ENCODE results near the gene METTL9.

METTL9 gene

DNA sequence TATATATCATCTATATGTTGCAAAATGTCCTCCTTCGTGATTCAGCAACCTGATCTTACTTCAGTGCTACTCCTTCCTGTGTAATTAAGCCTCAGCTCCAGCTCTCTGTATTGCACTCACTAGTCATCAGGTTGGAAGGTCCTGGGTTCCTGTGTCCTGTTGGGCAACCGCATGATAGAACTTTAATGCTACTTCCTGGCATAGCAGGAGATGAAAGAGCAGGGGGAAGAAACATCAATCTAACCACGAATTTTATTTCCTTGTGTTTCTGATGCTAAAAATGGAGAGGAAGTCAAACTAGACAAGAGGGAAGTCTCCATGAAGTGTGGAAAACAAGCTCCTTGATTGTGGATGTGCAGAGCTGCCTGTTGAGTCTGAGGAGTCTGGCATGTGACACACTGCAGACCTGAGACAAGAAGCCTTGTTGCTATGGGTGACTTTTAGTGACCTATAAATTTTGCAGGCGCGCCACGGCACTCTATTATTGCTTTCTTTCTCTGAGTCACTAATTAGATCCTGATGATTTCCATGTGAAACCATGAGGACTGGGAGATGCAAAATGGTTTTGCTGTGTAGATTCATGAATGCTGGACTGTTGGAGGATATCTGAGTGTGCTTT, 27.4 kb downstream of the METTL9 start (continued):
- TF ChIP-seq SCRT2 (tag by site-specific recombination; IDR thresholded peaks at IDR 0.05) (peak; percentile 97), ZIC2 (tag by site-specific recombination; IDR thresholded peaks at IDR 0.05) (0 out of 2 replicates have a peak, but pooled peaks have one; percentile 13), ZNF768 (tag by site-specific recombination; IDR thresholded peaks at IDR 0.05) (no peak), ZNF600 (tag by site-specific recombination; IDR thresholded peaks at IDR 0.05) (peak; percentile 75; the same call in 1 of the 2 replicates), ZNF624 (tag by site-specific recombination; IDR thresholded peaks at IDR 0.05) (no peak), ZNF335 (tag by site-specific recombination; conservative IDR thresholded peaks at IDR 0.05) (peak; percentile 68), ZBTB20 (tag by site-specific recombination; IDR thresholded peaks at IDR 0.05) (peak; percentile 50; the same call in 1 of the 2 replicates), OSR2 (tag by site-specific recombination; IDR thresholded peaks at IDR 0.05) (peak; percentile 65), ZNF394 (tag by site-specific recombination; IDR thresholded peaks at IDR 0.05; ENCODE audit: borderline replicate concordance) (peak; percentile 89), ZNF350 (tag by site-specific recombination; IDR thresholded peaks at IDR 0.05) (no peak), SCRT1 (tag by site-specific recombination; IDR thresholded peaks at IDR 0.05; ENCODE audit: borderline replicate concordance) (peak; percentile 85; the same call in 1 of the 2 replicates), GLI2 (tag by site-specific recombination; IDR thresholded peaks at IDR 0.05; ENCODE audit: borderline replicate concordance, low read depth) (no peak), ZSCAN16 (tag by site-specific recombination; IDR thresholded peaks at IDR 0.05) (no peak), ZNF558 (tag by site-specific recombination; IDR thresholded peaks at IDR 0.05) (no peak)
- TF ChIP-seq, protein P1, sequence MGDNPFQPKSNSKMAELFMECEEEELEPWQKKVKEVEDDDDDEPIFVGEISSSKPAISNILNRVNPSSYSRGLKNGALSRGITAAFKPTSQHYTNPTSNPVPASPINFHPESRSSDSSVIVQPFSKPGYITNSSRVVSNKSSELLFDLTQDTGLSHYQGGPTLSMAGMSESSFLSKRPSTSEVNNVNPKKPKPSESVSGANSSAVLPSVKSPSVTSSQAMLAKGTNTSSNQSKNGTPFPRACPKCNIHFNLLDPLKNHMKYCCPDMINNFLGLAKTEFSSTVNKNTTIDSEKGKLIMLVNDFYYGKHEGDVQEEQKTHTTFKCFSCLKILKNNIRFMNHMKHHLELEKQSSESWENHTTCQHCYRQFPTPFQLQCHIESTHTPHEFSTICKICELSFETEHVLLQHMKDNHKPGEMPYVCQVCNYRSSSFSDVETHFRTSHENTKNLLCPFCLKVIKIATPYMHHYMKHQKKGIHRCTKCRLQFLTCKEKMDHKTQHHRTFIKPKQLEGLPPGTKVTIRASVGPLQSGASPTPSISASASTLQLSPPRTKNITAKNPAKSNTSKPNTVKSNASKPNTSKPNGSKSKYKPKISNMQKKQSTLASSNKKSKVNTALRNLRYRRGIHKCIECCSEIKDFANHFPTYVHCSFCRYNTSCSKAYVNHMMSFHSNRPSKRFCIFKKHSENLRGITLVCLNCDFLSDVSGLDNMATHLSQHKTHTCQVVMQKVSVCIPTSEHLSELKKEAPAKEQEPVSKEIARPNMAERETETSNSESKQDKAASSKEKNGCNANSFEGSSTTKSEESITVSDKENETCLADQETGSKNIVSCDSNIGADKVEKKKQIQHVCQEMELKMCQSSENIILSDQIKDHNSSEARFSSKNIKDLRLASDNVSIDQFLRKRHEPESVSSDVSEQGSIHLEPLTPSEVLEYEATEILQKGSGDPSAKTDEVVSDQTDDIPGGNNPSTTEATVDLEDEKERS (tag by site-specific recombination; IDR thresholded peaks at IDR 0.05) = no peak
- TF ChIP-seq, protein P2, sequence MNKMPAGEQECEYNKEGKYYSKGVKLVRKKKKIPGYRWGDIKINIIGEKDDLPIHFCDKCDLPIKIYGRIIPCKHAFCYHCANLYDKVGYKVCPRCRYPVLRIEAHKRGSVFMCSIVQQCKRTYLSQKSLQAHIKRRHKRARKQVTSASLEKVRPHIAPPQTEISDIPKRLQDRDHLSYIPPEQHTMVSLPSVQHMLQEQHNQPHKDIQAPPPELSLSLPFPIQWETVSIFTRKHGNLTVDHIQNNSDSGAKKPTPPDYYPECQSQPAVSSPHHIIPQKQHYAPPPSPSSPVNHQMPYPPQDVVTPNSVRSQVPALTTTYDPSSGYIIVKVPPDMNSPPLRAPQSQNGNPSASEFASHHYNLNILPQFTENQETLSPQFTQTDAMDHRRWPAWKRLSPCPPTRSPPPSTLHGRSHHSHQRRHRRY (tag by site-specific recombination; IDR thresholded peaks at IDR 0.05) = no peak

DNA sequence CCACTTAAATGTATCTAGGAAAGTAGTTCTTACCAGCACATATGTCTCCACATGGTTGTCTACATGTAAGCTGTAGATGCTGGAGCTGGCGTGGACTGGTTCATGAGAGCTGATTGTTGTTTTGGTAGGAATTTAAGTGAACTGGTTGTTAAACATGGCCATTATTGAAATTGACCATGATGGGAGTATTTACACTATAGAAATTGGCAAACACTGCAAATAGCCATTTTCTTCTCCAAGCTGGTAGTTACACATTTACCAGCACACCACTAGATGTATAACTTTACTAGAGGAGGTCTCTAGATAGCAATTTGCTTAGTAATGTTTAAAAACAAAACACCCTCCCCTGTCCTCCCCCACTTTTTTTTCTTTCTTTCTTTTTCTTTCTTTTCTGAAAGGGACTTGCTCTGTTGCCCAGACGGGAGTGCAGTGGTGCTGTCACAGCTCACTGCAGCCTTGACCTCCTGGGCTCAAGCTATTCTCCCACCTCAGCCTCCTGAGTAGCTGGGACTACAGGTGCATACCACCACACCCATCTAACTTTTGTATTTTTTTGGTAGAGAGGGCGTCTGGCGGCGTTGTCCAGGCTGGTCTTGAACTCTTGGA, 28.8 kb downstream of the METTL9 start:
- POLR2A ChIA-PET = interaction anchor here (0.7 kb wide), 1 partner anchor 24 kb away, joined by 5 read pairs; no protein-coding TSS in a partner anchor
- Histone ChIP-seq H3K9me3 (ENCODE audit: control insufficient read depth, insufficient read depth, low read depth, low read length) (no peaks in the 10 kb centered on the region), H3K4me1 (ENCODE audit: control insufficient read depth, insufficient read depth, low read length) (no peaks in the 10 kb centered on the region), H3K27ac (ENCODE audit: extremely low read depth, low read depth, low read length) (no peak overlapping the region), H3K36me3 (ENCODE audit: control insufficient read depth in 2 of 2, insufficient read depth in 1 of 2, low read length in 2 of 2) (peaks cover 13 to 29% of the 10 kb centered on the region in 2 experiments; a peak in 2 of 3 replicates), H3K4me3 (ENCODE audit: low read depth, low read length) (no peak overlapping the region)
- CTCF ChIA-PET = interaction anchor here (0.5 to 2.6 kb wide), 3 partner anchors 29 to 1433 kb away, joined by 3 to 7 read pairs (median 3); no protein-coding TSS in a partner anchor
- TF ChIP-seq ZNF571 (tag by site-specific recombination; IDR thresholded peaks at IDR 0.05) = no peak
- TF ChIP-seq ZNF112 (tag by site-specific recombination; IDR thresholded peaks at IDR 0.05) = peak; percentile 72; the same call in 1 of the 2 replicates

DNA sequence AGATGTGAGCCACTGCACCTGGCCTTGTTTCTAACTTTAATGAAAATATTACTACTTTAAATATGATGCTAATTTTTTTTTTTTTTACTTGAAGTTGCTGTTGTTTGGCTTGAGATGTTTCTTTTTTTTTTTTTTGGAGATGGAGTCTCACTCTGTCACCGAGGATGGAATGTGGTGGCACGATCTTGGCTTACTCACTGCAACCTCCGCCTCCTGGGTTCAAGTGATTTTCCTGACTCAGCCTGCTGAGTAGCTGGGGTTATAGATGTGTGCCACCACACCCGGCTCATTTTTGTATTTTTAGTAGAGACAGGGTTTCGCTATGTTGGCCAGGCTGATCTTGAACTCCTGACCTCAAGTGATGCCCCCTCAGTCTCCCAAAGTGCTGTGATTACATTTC, 29.4 kb downstream of the METTL9 start:
- POLR2A ChIA-PET = interaction anchor here (0.7 kb wide), 1 partner anchor 24 kb away, joined by 5 read pairs; no protein-coding TSS in a partner anchor
- TF ChIP-seq WT1 (tag by site-specific recombination; IDR thresholded peaks at IDR 0.05) (no peak), HOXA7 (CRISPR knock-in tag; IDR thresholded peaks at IDR 0.05; ENCODE audit: borderline replicate concordance) (no peak), SCRT2 (tag by site-specific recombination; IDR thresholded peaks at IDR 0.05) (no peak), ZNF514 (tag by site-specific recombination; IDR thresholded peaks at IDR 0.05) (no peak), PRDM1 (tag by site-specific recombination; IDR thresholded peaks at IDR 0.05) (no peak), ZNF558 (tag by site-specific recombination; IDR thresholded peaks at IDR 0.05) (no peak)
- TF ChIP-seq, protein P3, sequence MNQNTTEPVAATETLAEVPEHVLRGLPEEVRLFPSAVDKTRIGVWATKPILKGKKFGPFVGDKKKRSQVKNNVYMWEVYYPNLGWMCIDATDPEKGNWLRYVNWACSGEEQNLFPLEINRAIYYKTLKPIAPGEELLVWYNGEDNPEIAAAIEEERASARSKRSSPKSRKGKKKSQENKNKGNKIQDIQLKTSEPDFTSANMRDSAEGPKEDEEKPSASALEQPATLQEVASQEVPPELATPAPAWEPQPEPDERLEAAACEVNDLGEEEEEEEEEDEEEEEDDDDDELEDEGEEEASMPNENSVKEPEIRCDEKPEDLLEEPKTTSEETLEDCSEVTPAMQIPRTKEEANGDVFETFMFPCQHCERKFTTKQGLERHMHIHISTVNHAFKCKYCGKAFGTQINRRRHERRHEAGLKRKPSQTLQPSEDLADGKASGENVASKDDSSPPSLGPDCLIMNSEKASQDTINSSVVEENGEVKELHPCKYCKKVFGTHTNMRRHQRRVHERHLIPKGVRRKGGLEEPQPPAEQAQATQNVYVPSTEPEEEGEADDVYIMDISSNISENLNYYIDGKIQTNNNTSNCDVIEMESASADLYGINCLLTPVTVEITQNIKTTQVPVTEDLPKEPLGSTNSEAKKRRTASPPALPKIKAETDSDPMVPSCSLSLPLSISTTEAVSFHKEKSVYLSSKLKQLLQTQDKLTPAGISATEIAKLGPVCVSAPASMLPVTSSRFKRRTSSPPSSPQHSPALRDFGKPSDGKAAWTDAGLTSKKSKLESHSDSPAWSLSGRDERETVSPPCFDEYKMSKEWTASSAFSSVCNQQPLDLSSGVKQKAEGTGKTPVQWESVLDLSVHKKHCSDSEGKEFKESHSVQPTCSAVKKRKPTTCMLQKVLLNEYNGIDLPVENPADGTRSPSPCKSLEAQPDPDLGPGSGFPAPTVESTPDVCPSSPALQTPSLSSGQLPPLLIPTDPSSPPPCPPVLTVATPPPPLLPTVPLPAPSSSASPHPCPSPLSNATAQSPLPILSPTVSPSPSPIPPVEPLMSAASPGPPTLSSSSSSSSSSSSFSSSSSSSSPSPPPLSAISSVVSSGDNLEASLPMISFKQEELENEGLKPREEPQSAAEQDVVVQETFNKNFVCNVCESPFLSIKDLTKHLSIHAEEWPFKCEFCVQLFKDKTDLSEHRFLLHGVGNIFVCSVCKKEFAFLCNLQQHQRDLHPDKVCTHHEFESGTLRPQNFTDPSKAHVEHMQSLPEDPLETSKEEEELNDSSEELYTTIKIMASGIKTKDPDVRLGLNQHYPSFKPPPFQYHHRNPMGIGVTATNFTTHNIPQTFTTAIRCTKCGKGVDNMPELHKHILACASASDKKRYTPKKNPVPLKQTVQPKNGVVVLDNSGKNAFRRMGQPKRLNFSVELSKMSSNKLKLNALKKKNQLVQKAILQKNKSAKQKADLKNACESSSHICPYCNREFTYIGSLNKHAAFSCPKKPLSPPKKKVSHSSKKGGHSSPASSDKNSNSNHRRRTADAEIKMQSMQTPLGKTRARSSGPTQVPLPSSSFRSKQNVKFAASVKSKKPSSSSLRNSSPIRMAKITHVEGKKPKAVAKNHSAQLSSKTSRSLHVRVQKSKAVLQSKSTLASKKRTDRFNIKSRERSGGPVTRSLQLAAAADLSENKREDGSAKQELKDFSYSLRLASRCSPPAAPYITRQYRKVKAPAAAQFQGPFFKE (tag by site-specific recombination; IDR thresholded peaks at IDR 0.05; ENCODE audit: borderline replicate concordance) = no peak

More for the DNA sequence above, 29.4 kb downstream of the METTL9 start:
- Histone ChIP-seq H3K27ac (ENCODE audit: extremely low read depth, low read depth, low read length) (no peak overlapping the region), H3K36me3 (ENCODE audit: control insufficient read depth in 2 of 2, insufficient read depth in 1 of 2, low read length in 2 of 2) (peaks cover 11 to 31% of the 10 kb centered on the region in 2 experiments; a peak in 2 of 3 replicates), H3K4me1 (ENCODE audit: control insufficient read depth, insufficient read depth, low read length) (no peaks in the 10 kb centered on the region), H3K4me3 (ENCODE audit: low read depth, low read length) (no peak overlapping the region), H3K9me3 (ENCODE audit: control insufficient read depth, insufficient read depth, low read depth, low read length) (no peaks in the 10 kb centered on the region)
- CTCF ChIA-PET = interaction anchor here (0.6 kb wide), 1 partner anchor 55 kb away, joined by 5 read pairs; no protein-coding TSS in a partner anchor
